HG02610 (cell line): Measurements from ENCODE around the gene ECE1.

ENCODE experiments used
- ATAC-seq: cut with Tn5 transposase; IDR thresholded peaks from one replicate; pipeline ENCODE4 v1.9.1; 2021; ENCODE audit warnings: mild to moderate bottlenecking, moderate library complexity; ENCODE audit not compliant: unreplicated experiment

ECE1 gene

GRCh38 chr1:21269461-21270085 is 20.7 kb downstream of the ECE1 start:
- ATAC-seq = no peak

GRCh38 chr1:21268281-21269239 is 21.7 kb downstream of the ECE1 start:
- no peak for ATAC-seq

GRCh38 chr1:21267191-21268077 is 22.8 kb downstream of the ECE1 start:
- no peak for ATAC-seq

GRCh38 chr1:21266119-21266774 is 24.0 kb downstream of the ECE1 start:
- no peak for ATAC-seq

- ATAC-seq = no peak
Measured at GRCh38 chr1:21265644-21266043, 24.6 kb downstream of the ECE1 start.

GRCh38 chr1:21264898-21265297 is 25.4 kb downstream of the ECE1 start:
- no peak for ATAC-seq

GRCh38 chr1:21263653-21264225 is 26.5 kb downstream of the ECE1 start:
- ATAC-seq = no peak

GRCh38 chr1:21263052-21263429 is 27.2 kb downstream of the ECE1 start:
- ATAC-seq = no peak

- no peak for ATAC-seq
Measured at GRCh38 chr1:21262293-21263051, 27.8 kb downstream of the ECE1 start.

GRCh38 chr1:21261551-21262292 is 28.5 kb downstream of the ECE1 start:
- no peak for ATAC-seq

- ATAC-seq = no peak
Measured at GRCh38 chr1:21260405-21261125, 29.7 kb downstream of the ECE1 start.

GRCh38 chr1:21259316-21260076 is 30.8 kb downstream of the ECE1 start:
- ATAC-seq = no peak

- no peak for ATAC-seq
Measured at GRCh38 chr1:21258331-21259134, 31.7 kb downstream of the ECE1 start.

- no peak for ATAC-seq
Measured at GRCh38 chr1:21257431-21258135, 32.7 kb downstream of the ECE1 start.

- ATAC-seq = no peak
Measured at GRCh38 chr1:21256776-21257175, 33.5 kb downstream of the ECE1 start.

GRCh38 chr1:21255943-21256320 is 34.3 kb downstream of the ECE1 start:
- no peak for ATAC-seq
